Esophagus muscularis mucosa (tissue), 4 donors: Measurements from ENCODE around the gene ATP5F1C.

ENCODE experiments used
- CTCF ChIP-seq, 3 experiments: fragments of 200-600 bp in 2 of 3; fragments of 450-650 bp in 1 of 3; sonication (generic) in 2 of 3; IDR thresholded peaks; one replicate each; pipeline ENCODE4 v1.5.1; 2017 to 2019; ENCODE audit warnings: antibody characterized with exemption in 3 of 3, mild to moderate bottlenecking in 2 of 3, moderate library complexity in 1 of 3
- EP300 ChIP-seq: sonication (generic); formaldehyde crosslinking; IDR thresholded peaks from one replicate; pipeline ENCODE4 v1.6.1; 2017; ENCODE audit warnings: antibody characterized with exemption
- POLR2A ChIP-seq: fragments of 450-650 bp; IDR thresholded peaks from one replicate; pipeline ENCODE4 v1.6.1; 2017; ENCODE audit warnings: antibody characterized with exemption, moderate library complexity, mild to moderate bottlenecking, low read depth
- POLR2AphosphoS5 ChIP-seq, 2 donors: sonication (generic); formaldehyde crosslinking; IDR thresholded peaks; one replicate each; pipeline ENCODE4 v1.6.1; 2017; ENCODE audit warnings: antibody characterized with exemption in 2 of 2

DNA sequence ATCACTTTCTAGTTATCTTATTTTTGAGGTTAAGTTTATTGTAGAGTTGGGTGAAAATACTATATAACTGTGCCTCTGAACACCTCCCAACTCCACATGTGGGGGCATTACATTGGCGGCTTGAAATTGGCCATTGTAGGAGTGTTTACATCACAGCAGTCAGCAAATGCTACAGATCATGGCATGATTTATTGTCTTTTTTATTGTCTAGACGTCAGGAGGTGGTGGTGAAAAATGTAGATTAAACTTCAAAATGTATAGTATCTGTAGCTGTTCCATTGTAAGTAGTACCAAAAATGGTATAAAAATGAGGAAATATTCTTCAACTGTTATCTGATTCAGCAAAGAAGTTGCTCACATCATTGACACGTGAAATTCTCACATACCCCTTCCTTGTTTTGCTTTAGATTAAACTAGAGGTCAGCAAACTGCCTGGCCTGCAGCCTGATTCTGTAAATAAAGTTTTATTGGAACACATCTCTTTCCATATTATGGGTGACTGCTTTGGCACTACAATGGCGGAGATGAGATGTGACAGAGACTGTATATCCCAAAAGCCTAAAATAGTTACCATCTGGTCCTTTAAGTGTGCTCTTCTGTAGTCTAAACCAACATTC is 65.4 kb downstream of the ATP5F1C start:
- TF ChIP-seq CTCF (IDR thresholded peaks at IDR 0.05): no peak
- no peak for TF ChIP-seq POLR2A
- TF ChIP-seq EP300: no peak
- no peak for TF ChIP-seq POLR2AphosphoS5 (IDR thresholded peaks at IDR 0.05)
